Muscle of leg (tissue), 11 donors: Measurements from ENCODE around the gene NME8. TPM values are rescaled to one million over a fixed set of nuclear protein-coding genes. Genes with fewer than 3 reads are reported as not detected.

Experiments
- DNase-seq: peaks from one replicate; pipeline ENCODE4 v3.0.0; 2013
- H3K27ac ChIP-seq: one replicate; pipeline ENCODE4 v1.5.1; 2013; ENCODE audit warnings: mild to moderate bottlenecking, low read length, control low read depth
- H3K27me3 ChIP-seq: one replicate; pipeline ENCODE4 v1.6.1; 2013; ENCODE audit warnings: low read length; ENCODE audit not compliant: control insufficient read depth, insufficient read depth
- H3K36me3 ChIP-seq: one replicate; pipeline ENCODE4 v1.6.1; 2013; ENCODE audit warnings: low read length; ENCODE audit not compliant: control insufficient read depth, insufficient read depth
- H3K4me1 ChIP-seq: one replicate; pipeline ENCODE4 v1.6.1; 2013; ENCODE audit warnings: low read length; ENCODE audit not compliant: control insufficient read depth, insufficient read depth
- H3K4me3 ChIP-seq: one replicate; pipeline ENCODE4 v1.5.1; 2013; ENCODE audit warnings: low read length, control low read depth
- H3K9me3 ChIP-seq: replicated peaks from 2 replicates; pipeline ENCODE4 v1.6.1; 2013; ENCODE audit warnings: low read depth, low read length; ENCODE audit not compliant: control insufficient read depth
- WGBS: methylation state at CpG from one replicate; pipeline ENCODE4 v1.1.5; 2013; ENCODE audit warnings: missing lambda C conversion rate; ENCODE audit not compliant: insufficient coverage; 5-methylcytosine and 5-hydroxymethylcytosine counted together
- polyA plus RNA-seq, 8 donors: library from polyadenylated mRNA; unstranded; fragments of 120-200 nt; gene quantifications; one replicate each; pipeline versions ENCODE4 v1.2.1 to v1.2.3, GENCODE V29; 2013; ENCODE audit warnings: inconsistent platforms in 1 of 8, low replicate concordance in 1 of 8; ENCODE audit not compliant: insufficient read length in 8 of 8, insufficient read depth in 1 of 8
- total RNA-seq: library from RNA; stranded (reverse); fragments of 120-200 nt; gene quantifications from one replicate; pipeline ENCODE4 v1.2.4, GENCODE V29; 2013

The NME8 gene
- total and polyA plus RNA-seq, 9 donors, result 0.22 TPM; not detected in 8

- peaks cover under 1% of the 10 kb centered on the region for H3K9me3 ChIP-seq
- peaks cover 2% of the 10 kb centered on the region for H3K36me3 ChIP-seq
- peaks cover 21% of the 10 kb centered on the region for H3K27me3 ChIP-seq
- under 1% methylated on average over 14 of the region's 22 CpGs for WGBS
- H3K4me3 ChIP-seq, result peak within 1 kb of the TSS; percentile 68
- H3K4me1 ChIP-seq, result peaks cover 38% of the 10 kb centered on the region
- H3K27ac ChIP-seq, result peak within 1 kb of the TSS; percentile 92
- peak; percentile 76 for DNase-seq
These were observed 72.0 kb downstream of the NME8 start, which contains the start of gene EPDR1 for GRCh38 chr7:37920305-37920848. Gene EPDR1 (plus strand): TSS chr7:37920640. CDS start chr7:37920940, 300 bp downstream.

GRCh38 chr7:37920849-37921805 lies 72.7 kb downstream of the NME8 start:
- Histone ChIP-seq H3K36me3 (peaks cover 4% of the 10 kb centered on the region), H3K9me3 (peaks cover 6% of the 10 kb centered on the region), H3K4me1 (peaks cover 33% of the 10 kb centered on the region), H3K27me3 (peaks cover 16% of the 10 kb centered on the region), H3K27ac (peak overlapping the region; percentile 92), H3K4me3 (peak overlapping the region; percentile 68)
- WGBS, result 3% methylated on average over 56 of the region's 63 CpGs
- peak; percentile 69 for DNase-seq

- peak overlapping the region; percentile 92 for H3K27ac ChIP-seq
- H3K27me3 ChIP-seq, result peaks cover 10% of the 10 kb centered on the region
- peak overlapping the region; percentile 68 for H3K4me3 ChIP-seq
- H3K4me1 ChIP-seq, result peaks cover 27% of the 10 kb centered on the region
- H3K36me3 ChIP-seq, result peaks cover 4% of the 10 kb centered on the region
- DNase-seq, result peak; percentile 49
- peaks cover 6% of the 10 kb centered on the region for H3K9me3 ChIP-seq
- 49% methylated on average over 2 of the region's 4 CpGs for WGBS
These were observed 73.5 kb downstream of the NME8 start for GRCh38 chr7:37921876-37922275.

- H3K4me3 ChIP-seq, result no peak overlapping the region
- peaks cover 5% of the 10 kb centered on the region for H3K27me3 ChIP-seq
- peaks cover 6% of the 10 kb centered on the region for H3K9me3 ChIP-seq
- peak; percentile 49 for DNase-seq
- peaks cover 4% of the 10 kb centered on the region for H3K36me3 ChIP-seq
- H3K27ac ChIP-seq, result peak overlapping the region; percentile 67
- H3K4me1 ChIP-seq, result peaks cover 21% of the 10 kb centered on the region
- WGBS, result no CpG with 5 or more reads among the region's 1 CpG
These were observed 75.6 kb downstream of the NME8 start for GRCh38 chr7:37923996-37924395.

GRCh38 chr7:37924491-37925041 lies 76.2 kb downstream of the NME8 start:
- DNase-seq, result peak; percentile 95
- H3K27me3 ChIP-seq, result peaks cover 5% of the 10 kb centered on the region
- H3K36me3 ChIP-seq, result peaks cover 4% of the 10 kb centered on the region
- no peak overlapping the region for H3K4me3 ChIP-seq
- 11% methylated on average over 1 of the region's 3 CpGs for WGBS
- peak overlapping the region; percentile 77 for H3K27ac ChIP-seq
- H3K4me1 ChIP-seq, result peaks cover 21% of the 10 kb centered on the region
- H3K9me3 ChIP-seq, result peaks cover 6% of the 10 kb centered on the region

GRCh38 chr7:37925620-37926019 lies 77.2 kb downstream of the NME8 start:
- no peak overlapping the region for H3K27ac ChIP-seq
- H3K4me3 ChIP-seq, result no peak overlapping the region
- DNase-seq, result no peak
- peaks cover 14% of the 10 kb centered on the region for H3K4me1 ChIP-seq
- H3K27me3 ChIP-seq, result peaks cover 5% of the 10 kb centered on the region
- peaks cover 7% of the 10 kb centered on the region for H3K36me3 ChIP-seq
- H3K9me3 ChIP-seq, result peaks cover 6% of the 10 kb centered on the region
- no CpG with 5 or more reads among the region's 1 CpG for WGBS

- 100% methylated on average over 1 of the region's 2 CpGs for WGBS
- H3K27ac ChIP-seq, result no peak overlapping the region
These were observed 79.5 kb downstream of the NME8 start for GRCh38 chr7:37927773-37928444.

GRCh38 chr7:37928878-37929277 lies 80.5 kb downstream of the NME8 start:
- peaks cover 9% of the 10 kb centered on the region for H3K4me1 ChIP-seq
- no peak overlapping the region for H3K4me3 ChIP-seq
- H3K27ac ChIP-seq, result no peak overlapping the region
- 97% methylated on average over 3 of the region's 4 CpGs for WGBS
- H3K36me3 ChIP-seq, result peaks cover 7% of the 10 kb centered on the region
- peaks cover 6% of the 10 kb centered on the region for H3K9me3 ChIP-seq
- no peak for DNase-seq
- H3K27me3 ChIP-seq, result no peaks in the 10 kb centered on the region

More at GRCh38 chr7:37927773-37928444, 79.5 kb downstream of the NME8 start:
- H3K9me3 ChIP-seq, result peaks cover 6% of the 10 kb centered on the region
- H3K4me3 ChIP-seq, result no peak overlapping the region
- DNase-seq, result no peak
- peaks cover 7% of the 10 kb centered on the region for H3K36me3 ChIP-seq
- peaks cover 8% of the 10 kb centered on the region for H3K4me1 ChIP-seq
- H3K27me3 ChIP-seq, result no peaks in the 10 kb centered on the region

- H3K27ac ChIP-seq, result no peak overlapping the region
- no peaks in the 10 kb centered on the region for H3K27me3 ChIP-seq
- no peak overlapping the region for H3K4me3 ChIP-seq
- 93% methylated on average over 3 of the region's 5 CpGs for WGBS
- peaks cover 5% of the 10 kb centered on the region for H3K4me1 ChIP-seq
- peaks cover 5% of the 10 kb centered on the region for H3K36me3 ChIP-seq
- H3K9me3 ChIP-seq, result peaks cover 5% of the 10 kb centered on the region
- no peak for DNase-seq
These were observed 82.0 kb downstream of the NME8 start for GRCh38 chr7:37930226-37930948.
